ENCODE measurements around the gene CRABP1.
A peak's percentile ranks its signal among the peaks of the same experiment; 100 is the strongest.

CRABP1 gene

DNA sequence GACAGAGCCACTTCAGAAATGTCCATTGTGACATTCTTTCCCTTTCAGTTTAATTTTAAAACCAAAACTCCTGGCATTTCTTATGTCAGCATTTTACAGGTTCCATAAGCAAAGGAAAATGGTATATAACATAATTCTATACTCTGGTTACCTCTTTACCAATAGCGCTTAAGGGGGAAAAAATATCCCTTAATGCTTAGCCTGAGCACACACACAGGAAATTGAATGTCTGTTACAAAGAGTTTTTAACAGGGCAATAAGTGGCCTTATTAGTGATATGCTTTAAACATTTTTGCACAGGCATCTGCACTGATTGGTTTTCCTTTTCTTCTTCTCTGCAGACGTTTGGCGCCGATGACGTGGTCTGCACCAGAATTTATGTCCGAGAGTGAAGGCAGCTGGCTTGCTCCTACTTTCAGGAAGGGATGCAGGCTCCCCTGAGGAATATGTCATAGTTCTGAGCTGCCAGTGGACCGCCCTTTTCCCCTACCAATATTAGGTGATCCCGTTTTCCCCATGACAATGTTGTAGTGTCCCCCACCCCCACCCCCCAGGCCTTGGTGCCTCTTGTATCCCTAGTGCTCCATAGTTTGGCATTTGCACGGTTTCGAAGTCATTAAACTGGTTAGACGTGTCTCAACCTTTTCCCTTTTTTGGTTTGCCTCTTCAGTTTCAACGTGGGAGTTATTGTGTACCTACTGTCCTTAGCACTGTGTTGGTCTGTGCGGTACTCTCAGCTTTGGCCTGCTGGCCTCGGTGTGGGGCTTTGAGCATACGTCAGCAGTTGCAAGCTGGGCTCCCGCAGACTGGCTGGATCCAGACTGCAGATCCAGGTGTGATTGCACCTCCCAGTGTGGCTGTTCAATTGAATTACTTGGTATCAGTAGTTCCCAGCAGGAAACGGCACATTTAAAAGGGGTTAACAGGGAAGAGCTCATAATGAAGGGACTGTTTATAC is 7.7 kb downstream of the CRABP1 start:
- no peak for DNase-seq

DNA sequence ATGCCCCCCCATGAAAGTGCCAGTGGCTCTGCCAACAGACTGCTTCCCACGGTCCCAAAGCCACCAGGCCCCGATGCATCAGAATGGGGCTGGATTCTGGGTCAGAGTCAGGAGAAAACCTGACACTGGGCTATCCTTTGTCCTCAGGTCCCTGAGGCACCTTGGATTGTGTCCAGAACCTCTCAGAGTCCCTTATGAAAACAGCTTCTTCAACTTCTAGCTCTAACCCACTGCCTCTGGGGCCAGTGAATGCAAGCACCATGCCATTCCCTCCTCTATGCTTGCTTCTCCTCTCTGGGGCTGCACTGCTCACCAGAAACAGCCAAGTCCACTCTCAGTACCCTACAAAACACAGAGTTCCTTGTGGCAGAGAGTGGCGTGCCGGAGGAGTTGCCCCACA is 9.9 kb downstream of the CRABP1 start:
- DNase-seq = no peak

DNA sequence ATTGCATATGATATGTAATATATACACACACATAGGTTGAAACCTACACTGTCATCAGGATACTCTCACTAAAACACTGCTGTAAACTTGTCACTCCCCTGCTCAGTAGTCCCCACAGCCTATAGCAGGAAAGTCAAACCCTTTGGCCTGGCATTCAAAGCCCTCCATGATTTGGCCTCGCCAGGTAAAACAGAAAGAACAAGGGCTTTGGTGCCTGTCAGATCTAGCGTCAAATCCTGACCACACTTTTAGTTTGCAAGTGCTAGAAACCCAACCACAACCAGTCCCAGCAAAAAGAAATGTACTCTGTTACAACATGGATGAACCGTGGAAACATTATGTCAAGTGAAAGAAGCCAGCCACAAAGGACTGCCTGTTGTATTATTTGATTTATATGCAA is 11.4 kb downstream of the CRABP1 start:
- no peak for DNase-seq

DNA sequence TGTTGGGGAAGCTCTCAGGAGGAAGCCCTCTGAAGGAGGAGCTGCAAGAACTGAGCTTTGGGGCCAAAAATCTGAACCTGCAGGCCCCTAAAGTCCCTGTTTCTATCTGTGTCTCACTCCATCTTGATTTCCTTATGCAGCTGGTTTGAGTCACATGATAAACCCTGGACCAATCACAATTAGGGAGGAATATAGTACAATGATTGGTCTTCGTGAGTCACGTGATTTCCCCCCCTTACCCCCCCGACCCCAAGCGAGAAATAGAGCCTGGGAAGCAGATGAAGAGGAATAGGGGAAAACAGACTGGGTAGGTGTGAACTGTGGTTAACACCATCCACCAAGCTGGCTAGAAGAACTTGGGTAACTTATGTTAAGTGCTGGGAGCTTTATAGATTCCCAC is 12.9 kb downstream of the CRABP1 start:
- DNase-seq = peak; percentile 11

DNA sequence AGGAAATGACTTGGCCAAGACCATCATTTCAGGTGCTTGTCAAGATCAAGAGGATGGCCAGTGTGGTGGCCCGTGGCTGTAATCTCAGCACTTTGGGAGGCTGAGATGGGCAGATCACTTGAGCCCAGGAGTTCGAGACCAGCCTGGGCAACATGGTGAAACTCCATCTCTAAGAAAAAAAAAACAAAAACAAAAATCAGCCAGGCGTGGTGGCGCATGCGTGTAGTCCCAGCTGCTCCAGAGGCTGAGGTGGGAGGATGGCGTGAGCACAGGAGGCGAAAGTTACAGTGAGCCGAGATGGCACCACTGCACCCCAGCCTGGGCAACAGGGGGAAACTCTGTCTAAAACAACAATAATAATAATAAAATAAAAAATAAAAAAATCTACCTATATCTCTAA is 15.0 kb downstream of the CRABP1 start:
- no peak for DNase-seq

DNA sequence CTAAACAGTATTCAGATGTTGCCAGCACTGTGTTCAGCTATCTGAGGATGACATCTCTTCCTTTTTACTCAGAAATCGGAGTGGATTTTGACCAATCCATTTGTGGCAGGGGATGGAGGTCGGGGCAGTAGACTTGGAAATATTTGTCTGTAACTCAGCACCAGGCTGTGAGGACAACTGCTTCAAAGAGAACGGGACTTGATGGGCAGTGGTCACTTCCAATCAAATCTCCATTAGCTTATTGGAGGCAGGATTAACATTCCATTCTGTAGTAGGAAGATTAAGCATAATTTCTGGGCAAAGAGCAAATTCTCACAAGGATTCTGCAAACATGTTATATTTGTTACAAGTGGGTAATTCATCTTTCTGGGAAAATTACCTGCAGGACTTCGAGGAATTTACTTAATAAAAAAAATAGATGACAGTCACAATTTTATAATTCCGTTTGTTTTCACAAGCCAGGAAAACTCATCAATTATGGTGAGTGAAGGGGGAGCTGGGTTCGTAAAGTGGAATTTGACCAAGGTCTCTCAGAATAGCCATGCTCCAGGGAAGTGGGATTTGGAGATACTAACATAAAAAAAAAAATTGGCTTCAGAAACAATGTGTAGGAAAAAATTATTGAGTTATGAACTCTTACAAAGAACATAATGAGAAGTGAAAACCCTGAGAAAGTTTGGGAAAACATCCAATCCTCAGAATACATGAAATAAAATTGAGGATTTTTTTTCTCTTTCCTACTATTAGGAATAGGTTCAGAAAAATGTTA is 18.1 kb downstream of the CRABP1 start:
- DNase-seq = no peak

DNA sequence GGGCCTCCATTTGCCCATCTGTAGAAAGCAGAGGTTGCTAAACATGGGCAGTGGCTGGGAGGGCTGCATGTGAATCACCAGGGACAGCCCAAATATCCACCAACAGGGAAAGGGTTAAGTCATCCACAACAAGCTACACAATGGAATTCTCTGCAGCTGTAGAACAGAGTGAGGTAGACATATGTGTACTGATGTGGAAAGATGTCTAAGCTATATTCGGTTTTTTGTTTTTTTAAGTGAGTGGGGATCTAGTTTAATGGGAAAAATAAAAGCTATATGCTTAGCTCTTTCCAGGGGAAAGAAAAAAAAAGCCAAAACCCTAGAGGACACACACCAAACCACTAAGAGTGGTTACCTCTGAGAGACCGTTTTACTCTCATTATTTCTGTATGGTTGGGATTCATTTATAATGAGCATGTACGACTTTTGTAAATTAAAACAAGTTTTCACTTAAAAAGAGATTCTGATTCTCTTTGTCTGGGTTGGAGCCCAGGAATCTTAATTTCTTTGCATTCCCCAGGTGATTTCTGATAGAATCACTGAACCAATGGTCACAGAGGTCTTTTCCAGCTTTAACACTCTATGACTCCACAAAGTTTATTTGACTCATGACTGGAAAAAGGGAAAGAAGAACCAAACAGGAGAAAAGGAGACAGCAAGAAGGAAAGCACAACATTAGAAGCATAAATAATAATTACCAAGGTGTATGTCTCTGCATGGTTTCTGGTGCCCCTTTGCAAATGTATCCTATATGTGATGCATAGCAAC is 19.1 kb downstream of the CRABP1 start:
- DNase-seq = no peak

DNA sequence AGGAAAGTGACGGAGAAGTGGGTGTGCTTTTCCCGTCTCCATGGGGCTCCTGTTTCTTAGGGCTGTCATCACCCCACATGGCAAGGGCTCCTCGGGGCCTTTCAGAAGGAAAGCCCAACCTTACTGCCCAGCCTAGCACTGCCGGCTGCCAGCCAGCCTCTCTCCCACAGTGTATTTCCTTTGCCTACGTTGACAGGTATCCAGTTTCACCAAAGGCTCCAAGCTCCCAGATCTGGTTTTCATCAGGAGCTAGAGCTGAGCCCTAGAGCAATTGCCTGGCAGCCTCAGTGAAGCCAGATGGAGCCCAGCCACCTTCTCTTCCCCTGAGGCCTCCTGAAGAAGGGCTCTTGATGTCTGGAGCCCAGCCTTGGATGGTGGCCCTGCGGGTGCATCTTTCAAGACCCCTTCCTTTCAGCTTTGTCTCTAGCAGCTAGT is 20.2 kb downstream of the CRABP1 start:
- DNase-seq = no peak

DNA sequence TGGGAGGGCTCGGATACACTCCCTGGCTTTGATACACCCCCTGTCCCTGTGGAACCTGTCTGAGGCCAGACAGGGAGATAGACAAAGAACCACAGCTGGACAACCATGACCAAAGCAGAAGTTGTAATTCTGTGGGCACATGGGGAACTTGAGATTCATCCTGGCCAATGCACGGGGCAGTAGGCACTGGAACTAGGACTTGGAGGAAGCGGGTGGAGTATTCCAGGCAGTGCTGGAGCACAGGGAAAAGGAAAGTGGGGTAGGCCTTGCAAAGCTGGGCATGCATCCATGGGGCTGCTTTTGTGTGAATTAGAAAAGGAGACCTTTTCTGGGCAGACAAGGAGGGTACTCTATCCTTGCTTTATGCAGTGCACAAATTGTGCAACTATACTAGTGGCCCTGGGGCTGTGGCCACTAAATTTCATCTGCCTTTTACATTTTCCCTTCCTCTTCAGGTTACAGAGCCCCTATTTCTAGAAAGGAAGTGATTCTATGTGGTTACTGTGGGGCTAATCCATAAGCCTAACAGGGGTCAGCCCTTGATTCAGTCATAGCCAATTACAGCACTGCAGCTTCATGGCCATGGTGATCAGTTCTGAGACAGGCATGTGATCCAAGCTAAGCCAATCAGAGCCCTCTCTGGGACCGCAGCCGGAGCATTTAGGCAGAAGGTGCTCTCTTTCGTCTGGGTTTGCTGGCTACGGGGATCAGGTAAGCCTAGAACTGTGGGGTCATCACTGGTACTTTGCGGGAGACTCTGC is 21.0 kb downstream of the CRABP1 start:
- DNase-seq = no peak

DNA sequence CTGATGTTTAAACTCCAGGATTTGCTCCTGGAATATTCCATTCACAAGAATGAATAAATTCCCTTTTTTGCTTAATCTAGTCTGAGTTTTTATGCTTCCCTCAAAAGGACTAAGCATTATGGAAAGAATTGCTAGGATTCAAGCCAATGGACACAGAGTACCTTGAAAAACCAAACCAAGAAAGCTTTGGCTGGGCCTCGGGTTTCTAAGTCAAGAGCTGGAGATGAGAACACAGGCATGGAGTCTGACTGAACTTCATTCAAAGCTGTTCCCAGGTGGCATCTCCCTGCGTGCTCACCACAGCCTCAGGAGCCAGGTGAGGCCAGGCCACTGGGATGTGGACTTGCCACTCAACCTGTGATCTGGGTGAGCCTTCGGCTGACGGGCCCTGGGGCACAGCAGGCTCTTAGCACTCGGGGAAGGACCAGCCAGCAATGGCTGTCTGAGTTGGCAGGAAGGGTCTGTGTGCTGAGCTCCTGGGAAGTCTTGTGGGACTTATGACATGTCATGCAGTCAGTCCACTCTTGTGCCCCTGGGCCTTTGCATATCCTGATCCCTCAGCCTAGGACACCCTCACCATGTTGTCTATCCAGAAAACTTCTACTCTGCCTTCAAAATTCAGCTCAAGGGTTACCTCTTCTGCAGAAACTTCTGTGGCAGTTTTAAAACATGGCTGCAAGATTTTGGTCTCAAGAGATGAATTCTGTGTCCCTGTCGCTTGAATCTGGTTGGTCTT is 21.8 kb downstream of the CRABP1 start:
- DNase-seq = no peak

DNA sequence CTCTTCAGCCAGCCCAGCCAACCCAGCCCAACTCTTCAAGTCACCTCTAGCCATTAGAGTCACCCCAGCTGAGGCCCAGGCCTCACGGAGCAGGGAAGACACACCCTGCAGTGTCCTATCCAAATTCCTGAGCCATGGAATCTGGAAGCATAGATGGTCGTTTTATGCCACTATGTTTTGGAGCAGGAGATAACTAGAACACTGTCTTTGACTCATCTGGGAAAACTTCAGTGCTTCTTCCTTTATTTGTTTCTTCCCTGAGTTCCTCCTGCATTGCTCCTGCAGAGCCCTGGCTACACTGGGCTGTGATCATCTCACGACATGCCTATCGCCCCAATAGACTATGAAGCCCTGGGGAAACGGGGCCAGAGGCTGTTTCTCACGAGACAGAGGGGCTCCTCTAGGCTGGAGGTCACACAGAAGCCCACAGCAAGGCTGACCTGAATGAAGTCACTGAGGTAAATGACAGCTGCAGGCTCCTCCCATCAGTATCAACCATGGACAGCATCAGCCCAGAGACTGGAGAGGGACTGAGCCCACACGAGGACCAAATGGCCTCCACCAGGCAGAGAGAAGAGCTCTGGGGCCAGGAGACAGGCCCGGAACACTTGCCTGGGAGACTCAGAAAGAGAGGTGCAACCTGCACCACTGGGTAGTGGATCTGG is 22.7 kb downstream of the CRABP1 start:
- no peak for DNase-seq

DNA sequence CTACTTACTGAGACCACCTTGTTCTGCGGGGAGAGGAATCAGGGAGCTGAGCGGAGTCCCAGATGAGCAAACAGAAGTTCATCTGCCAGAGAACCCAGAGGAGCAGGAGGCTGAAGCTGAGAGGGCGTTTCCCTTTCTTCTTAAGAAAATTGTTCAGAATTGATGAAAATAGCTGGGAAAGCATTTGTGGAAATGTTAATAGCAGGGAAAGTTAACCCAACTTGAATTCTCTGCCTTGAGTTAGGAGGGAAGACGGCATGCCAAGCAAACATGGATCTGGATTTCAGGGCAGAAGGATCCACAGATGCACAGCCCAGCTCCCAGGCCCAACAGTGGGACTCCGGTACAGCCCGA is 23.2 kb downstream of the CRABP1 start:
- no peak for DNase-seq

DNA sequence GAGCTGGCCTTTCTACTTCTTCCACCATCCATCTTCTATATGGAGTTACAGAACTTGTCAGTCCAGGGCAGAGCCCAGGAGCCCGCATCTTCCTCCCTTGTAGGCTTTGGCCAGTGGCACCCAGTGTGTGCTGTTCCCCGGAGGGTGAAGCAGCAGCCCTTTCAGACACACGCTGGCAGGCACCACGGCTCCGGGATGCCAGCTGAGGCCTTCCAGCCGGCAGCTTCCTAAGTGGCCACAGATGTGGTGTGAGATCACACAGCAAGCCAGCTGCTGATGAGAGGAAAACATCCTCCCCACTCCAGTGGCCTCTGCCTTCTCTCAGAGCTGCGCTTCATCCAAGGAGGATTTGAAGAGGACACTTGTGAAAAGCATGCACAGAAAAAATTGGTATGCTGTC is 24.1 kb downstream of the CRABP1 start:
- DNase-seq = no peak

DNA sequence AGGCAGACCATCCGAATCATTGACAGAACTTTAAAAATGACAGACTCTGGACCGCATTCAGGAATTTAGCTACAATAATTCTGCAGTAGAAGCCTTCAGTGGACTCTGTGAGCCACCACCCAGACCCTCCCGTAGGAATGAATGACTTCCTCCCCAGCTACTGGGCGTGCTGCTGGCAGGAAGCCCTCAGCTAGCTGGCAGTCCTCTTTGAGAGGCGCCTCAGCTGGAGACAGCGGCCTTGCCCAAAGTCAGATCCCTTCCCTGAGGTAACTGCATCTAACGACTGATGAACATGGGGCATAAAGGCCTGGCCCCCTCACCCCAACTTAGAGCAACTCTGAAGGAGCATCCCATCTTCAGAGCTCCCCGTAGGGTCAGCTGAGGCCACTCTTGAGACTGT is 25.8 kb downstream of the CRABP1 start:
- DNase-seq = no peak

DNA sequence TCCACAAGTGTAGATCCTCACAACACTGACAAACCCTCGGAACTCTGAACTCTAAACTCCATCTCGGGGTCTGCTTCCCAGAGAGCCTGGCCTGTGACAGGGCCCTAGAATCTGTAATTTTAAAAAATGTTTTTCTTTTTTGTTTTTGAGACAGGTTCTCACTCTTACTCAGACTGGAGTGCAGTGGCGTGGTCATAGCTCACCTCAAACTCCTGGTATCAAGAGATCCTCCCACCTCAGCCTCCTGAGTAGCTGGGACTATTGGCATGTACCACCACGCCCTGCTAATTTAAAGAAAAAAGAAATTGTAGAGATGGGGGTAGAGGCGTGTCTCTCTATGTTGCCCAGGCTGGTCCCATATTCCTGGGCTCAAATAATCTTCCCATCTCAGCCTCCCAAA is 26.2 kb downstream of the CRABP1 start:
- no peak for DNase-seq

DNA sequence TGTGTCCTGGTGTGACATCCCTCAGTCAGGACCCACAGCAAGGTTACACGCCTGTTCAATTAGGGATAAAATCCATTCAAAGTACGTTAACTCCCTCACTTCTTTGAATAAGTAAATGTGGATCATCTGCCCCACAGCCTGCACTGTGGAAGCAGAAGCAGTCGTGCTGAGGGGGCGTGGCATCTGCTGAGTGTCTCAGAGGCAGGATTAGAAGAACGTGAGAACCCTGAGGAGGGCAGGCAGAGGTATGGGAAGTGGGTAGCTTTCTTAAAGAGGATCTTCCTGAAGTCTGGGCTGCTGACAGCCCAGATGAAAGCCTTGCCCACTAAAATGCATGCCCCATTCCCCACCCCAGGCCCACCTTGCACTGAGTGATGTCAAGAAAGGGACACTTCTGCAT is 28.5 kb downstream of the CRABP1 start:
- DNase-seq = no peak

DNA sequence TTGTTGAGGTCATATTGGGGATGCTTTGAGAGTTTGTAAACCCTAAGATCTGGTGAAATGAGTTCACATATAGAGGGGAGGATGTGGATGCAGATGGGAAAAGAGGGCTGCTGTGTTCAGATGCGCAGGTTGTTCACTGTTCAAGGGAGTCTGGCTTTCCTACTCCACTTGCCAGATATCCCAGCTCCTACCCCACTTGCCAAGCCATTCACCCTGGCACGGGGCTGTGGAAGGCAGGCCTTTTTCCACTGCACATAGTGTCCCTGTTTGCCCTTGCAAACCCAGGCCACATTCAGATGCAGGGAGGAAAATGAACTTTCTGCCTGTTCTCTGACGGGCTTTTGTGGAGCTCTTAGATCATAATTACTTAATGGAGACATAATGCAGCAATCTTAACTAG is 29.0 kb downstream of the CRABP1 start:
- no peak for DNase-seq

DNA sequence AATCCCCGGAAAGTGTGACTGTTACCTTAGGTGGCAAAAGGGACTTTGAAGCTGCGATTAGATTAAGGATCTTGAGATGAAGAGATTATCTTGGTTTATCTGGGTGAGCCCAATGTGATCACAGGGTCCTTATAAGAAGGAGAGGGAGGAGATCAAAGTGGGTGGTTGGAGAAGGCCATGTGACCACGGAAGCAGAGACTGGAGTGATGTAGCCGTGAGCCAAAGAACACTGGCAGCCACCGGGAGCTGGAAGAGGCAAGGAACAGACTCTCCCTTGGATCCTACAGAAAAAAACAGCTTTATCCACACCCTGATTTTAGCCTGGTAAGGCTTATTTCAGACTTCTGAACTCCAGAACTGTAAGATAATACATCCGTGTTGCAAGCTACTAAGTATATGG is 29.9 kb downstream of the CRABP1 start:
- DNase-seq = no peak

DNA sequence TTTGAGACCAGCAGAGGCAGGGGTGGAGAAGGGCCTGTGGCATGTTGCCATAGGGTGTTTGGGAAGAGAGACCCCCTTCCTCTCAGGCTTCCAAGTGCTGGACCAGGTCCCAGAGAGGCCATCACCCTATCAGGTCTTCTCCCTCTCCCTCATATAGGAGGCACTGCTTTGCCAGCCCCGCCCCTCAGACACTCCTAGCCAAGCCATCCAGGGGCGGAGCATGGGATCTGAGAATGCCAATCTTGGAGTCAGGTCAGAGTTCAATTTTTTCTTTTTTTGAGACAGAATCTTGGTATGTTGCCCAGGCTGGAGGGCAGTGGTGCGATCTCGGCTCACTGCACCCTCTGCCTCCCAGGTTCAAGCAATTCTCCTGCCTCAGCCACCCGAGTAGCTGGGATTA is 32.7 kb downstream of the CRABP1 start:
- DNase-seq = no peak

DNA sequence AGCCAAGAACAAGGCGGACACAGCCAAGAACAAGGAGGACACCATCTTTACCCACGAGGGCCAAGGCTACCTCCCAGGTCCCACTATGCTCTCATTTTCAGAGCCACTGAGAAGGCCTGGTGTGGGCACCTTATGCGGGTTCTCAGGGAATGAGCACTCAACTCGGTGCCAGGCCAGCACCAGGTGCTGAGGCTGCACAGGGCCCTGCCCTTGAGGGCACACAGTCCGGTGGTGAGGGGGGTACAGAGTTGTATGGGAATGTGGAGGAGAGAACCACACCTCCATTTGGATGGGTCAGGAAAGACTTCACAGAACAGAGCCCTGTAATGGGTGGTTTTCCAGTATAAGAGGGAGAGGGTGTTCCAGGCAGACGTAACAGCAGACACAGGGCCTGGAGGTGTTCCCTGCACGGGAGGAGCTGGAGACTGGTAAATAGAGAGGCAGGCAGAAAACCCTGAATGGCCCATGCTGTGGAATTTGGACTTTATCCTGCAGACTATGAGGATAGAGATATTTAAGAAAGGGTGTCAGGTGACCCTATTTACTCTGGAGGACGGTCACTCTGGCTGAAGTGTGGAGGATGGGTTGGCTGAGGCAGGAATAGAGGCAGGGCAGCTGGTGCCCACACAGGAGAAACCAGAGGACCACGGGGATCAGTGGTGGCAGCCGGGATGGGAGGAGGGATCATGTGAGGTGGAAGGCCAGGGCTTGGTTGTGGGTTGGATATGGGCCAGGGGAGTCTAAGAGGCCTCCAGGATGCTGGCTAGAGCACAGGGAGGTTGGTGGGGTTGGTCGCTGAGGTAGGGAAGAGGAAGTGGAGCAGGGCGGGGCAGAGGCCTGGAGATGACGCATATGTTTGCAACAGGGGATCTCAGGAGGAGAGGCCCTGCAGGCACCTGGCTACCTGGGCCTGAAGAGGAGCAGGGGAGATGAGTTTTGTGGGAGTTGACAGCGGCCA is 34.6 kb downstream of the CRABP1 start:
- DNase-seq = no peak

Data from CD4-positive, alpha-beta T cell treated with Interleukin-10 for 1 hour (primary cell).